Body of pancreas (tissue), 4 donors: ENCODE results near the gene THSD4. TPM values are rescaled to one million over a fixed set of nuclear protein-coding genes. Genes with fewer than 3 reads are reported as not detected.

Experiments
- ATAC-seq: fragments of 150-250 bp; one replicate; pipeline ENCODE4 v1.9.1; 2016
- DNase-seq, 4 donors: peaks; one replicate each; pipeline ENCODE4 v3.0.0-alpha.2; 2019
- H3K27ac ChIP-seq, 4 donors: fragments of 200-600 bp; sonication (generic); 1 replicate in 3 of 4; 2 replicates in 1 of 4; pipeline versions ENCODE4 v1.5.1 to v1.6.1; 2016 to 2019; ENCODE audit warnings: mild to moderate bottlenecking in 1 of 4, mixed read lengths in 1 of 4, moderate library complexity in 1 of 4
- H3K27me3 ChIP-seq, 2 donors: fragments of 200-600 bp; sonication (generic); one replicate each; pipeline ENCODE4 v1.6.0; 2016; ENCODE audit warnings: mild to moderate bottlenecking in 1 of 2
- H3K36me3 ChIP-seq, 2 donors: fragments of 200-600 bp; sonication (generic); replicated peaks in 1 of 2; 2 replicates each; pipeline ENCODE4 v1.5.1; 2016; ENCODE audit warnings: low read depth in 2 of 2; ENCODE audit not compliant: insufficient read depth in 1 of 2
- H3K4me1 ChIP-seq: fragments of 200-600 bp; sonication (generic); one replicate; pipeline ENCODE4 v1.6.0; 2016
- H3K4me3 ChIP-seq, 2 donors: fragments of 200-600 bp; sonication (generic); 1 replicate in 1 of 2; 2 replicates in 1 of 2; pipeline ENCODE4 v1.5.1; 2016 to 2019
- H3K9me3 ChIP-seq, 3 donors: fragments of 200-600 bp; sonication (generic); 1 replicate in 2 of 3; 2 replicates in 1 of 3; pipeline ENCODE4 v1.5.1; 2016
- POLR2A ChIP-seq, 3 donors: fragments of 450-650 bp; IDR thresholded peaks; one replicate each; pipeline ENCODE4 v1.6.1; 2016; ENCODE audit warnings: antibody characterized with exemption in 3 of 3, mild to moderate bottlenecking in 2 of 3
- WGBS, 2 donors: methylation state at CpG; one replicate each; pipeline ENCODE4 v1.1.5; 2017; 5-methylcytosine and 5-hydroxymethylcytosine counted together
- intact Hi-C: fragments of 100-400 bp; cut with DNase I; formaldehyde crosslinking; loops from one replicate; pipeline ENCODE4 v1.15.1; 2023
- total RNA-seq, 2 donors: library from RNA; depleted of rRNA; stranded (reverse); fragments of >200 nt; gene quantifications; one replicate each; pipeline ENCODE4 v1.1.0, GENCODE V29; 2016
- TF ChIP-seq, protein P1 (sequence below), 7 experiments: fragments of 450-650 bp in 4 of 7; fragments of 200-600 bp in 3 of 7; sonication (generic) in 3 of 7; IDR thresholded peaks; one replicate each; pipeline ENCODE4 v1.5.1; 2016 to 2019; ENCODE audit warnings: antibody characterized with exemption in 7 of 7

The THSD4 gene
- total RNA-seq, 2 donors from 2014 or later, result 12.9 to 16.1 TPM

- WGBS, 2 donors, result 89 to 90% methylated on average over 2 of the region's 2 CpGs
- ATAC-seq, result no peak
- Histone ChIP-seq H3K4me3 (no peak overlapping the region), H3K36me3 (no peaks in the 10 kb centered on the region), H3K27me3 (no peaks in the 10 kb centered on the region), H3K9me3 (no peaks in the 10 kb centered on the region), H3K27ac (no peak overlapping the region), H3K4me1 (no peaks in the 10 kb centered on the region)
- intact Hi-C loops, result no loop called here
- TF ChIP-seq POLR2A (IDR thresholded peaks at IDR 0.05), result no peak
- TF ChIP-seq, protein P1, sequence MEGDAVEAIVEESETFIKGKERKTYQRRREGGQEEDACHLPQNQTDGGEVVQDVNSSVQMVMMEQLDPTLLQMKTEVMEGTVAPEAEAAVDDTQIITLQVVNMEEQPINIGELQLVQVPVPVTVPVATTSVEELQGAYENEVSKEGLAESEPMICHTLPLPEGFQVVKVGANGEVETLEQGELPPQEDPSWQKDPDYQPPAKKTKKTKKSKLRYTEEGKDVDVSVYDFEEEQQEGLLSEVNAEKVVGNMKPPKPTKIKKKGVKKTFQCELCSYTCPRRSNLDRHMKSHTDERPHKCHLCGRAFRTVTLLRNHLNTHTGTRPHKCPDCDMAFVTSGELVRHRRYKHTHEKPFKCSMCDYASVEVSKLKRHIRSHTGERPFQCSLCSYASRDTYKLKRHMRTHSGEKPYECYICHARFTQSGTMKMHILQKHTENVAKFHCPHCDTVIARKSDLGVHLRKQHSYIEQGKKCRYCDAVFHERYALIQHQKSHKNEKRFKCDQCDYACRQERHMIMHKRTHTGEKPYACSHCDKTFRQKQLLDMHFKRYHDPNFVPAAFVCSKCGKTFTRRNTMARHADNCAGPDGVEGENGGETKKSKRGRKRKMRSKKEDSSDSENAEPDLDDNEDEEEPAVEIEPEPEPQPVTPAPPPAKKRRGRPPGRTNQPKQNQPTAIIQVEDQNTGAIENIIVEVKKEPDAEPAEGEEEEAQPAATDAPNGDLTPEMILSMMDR (IDR thresholded peaks at IDR 0.05), result no peak
- no peak for DNase-seq
Observed at GRCh38 chr15:71630475-71630809, 515.2 kb downstream of the THSD4 start.

GRCh38 chr15:71632576-71633195 is 517.4 kb downstream of the THSD4 start:
- no peak overlapping the region for H3K27ac ChIP-seq
- WGBS, 2 donors, result 58 to 61% methylated on average over 3 of the region's 3 CpGs

GRCh38 chr15:71634820-71635560 is 519.7 kb downstream of the THSD4 start:
- H3K9me3 ChIP-seq, result no peaks in the 10 kb centered on the region
- no peaks in the 10 kb centered on the region for H3K36me3 ChIP-seq
- ATAC-seq, result no peak
- H3K4me1 ChIP-seq, result no peaks in the 10 kb centered on the region
- WGBS, 2 donors, result 22 to 30% methylated on average over 6 of the region's 6 CpGs
- DNase-seq, result no peak
- no peak overlapping the region for H3K27ac ChIP-seq
- intact Hi-C loops, result no loop called here
- TF ChIP-seq, protein P1 (IDR thresholded peaks at IDR 0.05), result no peak
- no peak for TF ChIP-seq POLR2A (IDR thresholded peaks at IDR 0.05)
- H3K27me3 ChIP-seq, result no peaks in the 10 kb centered on the region
- H3K4me3 ChIP-seq, result no peak overlapping the region

More at GRCh38 chr15:71632576-71633195, 517.4 kb downstream of the THSD4 start:
- H3K36me3 ChIP-seq, result no peaks in the 10 kb centered on the region
- H3K9me3 ChIP-seq, result no peaks in the 10 kb centered on the region
- H3K27me3 ChIP-seq, result no peaks in the 10 kb centered on the region
- ATAC-seq, result no peak
- TF ChIP-seq, protein P1 (IDR thresholded peaks at IDR 0.05), result no peak
- no peak for TF ChIP-seq POLR2A (IDR thresholded peaks at IDR 0.05)
- intact Hi-C loops, result no loop called here
- H3K4me1 ChIP-seq, result no peaks in the 10 kb centered on the region
- DNase-seq, result no peak
- H3K4me3 ChIP-seq, result no peak overlapping the region

- Histone ChIP-seq H3K4me1 (no peaks in the 10 kb centered on the region), H3K27ac (no peak overlapping the region), H3K36me3 (no peaks in the 10 kb centered on the region), H3K27me3 (no peaks in the 10 kb centered on the region), H3K9me3 (no peaks in the 10 kb centered on the region), H3K4me3 (no peak overlapping the region)
- no peak for DNase-seq
- TF ChIP-seq POLR2A (IDR thresholded peaks at IDR 0.05), result no peak
- TF ChIP-seq, protein P1 (IDR thresholded peaks at IDR 0.05), result no peak
- WGBS, 2 donors, result 60 to 64% methylated on average over 2 of the region's 2 CpGs
- ATAC-seq, result no peak
- intact Hi-C loops, result no loop called here
Observed at GRCh38 chr15:71635735-71636134, 520.5 kb downstream of the THSD4 start.

DNA sequence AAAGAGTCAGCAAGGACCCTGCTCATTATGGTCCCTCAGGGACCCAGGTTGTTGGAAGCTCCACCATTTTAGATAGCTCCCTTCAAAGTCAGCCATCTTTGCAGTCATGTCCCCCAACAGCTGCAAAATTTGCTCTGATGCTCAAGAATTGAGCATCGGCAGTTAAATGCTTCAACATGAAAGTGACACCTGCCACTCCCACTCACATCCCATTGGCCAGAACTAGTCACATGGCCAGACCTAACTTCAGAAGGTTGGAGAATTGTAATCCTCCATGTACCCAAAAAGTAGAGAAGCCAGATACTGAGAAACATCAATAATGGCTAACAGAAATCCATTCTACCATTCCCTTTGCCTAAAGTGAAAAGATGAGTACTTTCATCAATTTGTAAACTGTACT is 523.6 kb downstream of the THSD4 start:
- 75 to 86% methylated on average over 1 of the region's 1 CpG for WGBS, 2 donors
- no peak overlapping the region for H3K27ac ChIP-seq
- H3K4me1 ChIP-seq, result no peaks in the 10 kb centered on the region
- no peak overlapping the region for H3K4me3 ChIP-seq
- no peaks in the 10 kb centered on the region for H3K27me3 ChIP-seq
- no peak for ATAC-seq
- H3K9me3 ChIP-seq, result no peaks in the 10 kb centered on the region
- intact Hi-C loops, result no loop called here
- TF ChIP-seq POLR2A (IDR thresholded peaks at IDR 0.05), result no peak
- TF ChIP-seq, protein P1 (IDR thresholded peaks at IDR 0.05), result no peak
- DNase-seq, result no peak
- H3K36me3 ChIP-seq, result no peaks in the 10 kb centered on the region
